ENCODE measurements around the gene NUP62CL. TPM values are rescaled to one million over a fixed set of nuclear protein-coding genes. Genes with fewer than 3 reads are reported as not detected.

Gene NUP62CL
- total RNA-seq, 1 experiment from 2014 or later: 21.1 TPM

DNA sequence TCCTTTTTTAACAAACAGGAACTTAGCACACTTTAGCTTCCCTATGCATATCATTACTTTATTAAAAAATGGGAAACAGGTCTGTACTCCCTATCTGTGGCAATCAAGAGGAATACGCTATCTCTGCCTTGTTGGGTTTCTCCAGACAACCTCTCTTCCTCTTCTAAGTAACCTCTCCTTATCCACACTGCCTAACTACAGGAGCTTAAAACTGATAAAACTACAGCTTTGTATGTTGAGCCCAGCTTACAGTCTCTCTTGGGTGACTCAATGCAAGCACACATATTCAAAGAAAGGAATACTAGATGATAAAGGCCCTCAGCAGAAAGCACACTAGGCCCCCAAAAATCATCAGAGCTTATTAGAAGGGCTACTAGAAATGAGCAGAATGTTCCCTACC, 8.9 kb downstream of the NUP62CL start:
- BruUV-seq (replicated peaks): no TSS peak
- Histone ChIP-seq H4K20me1 (ENCODE audit: insufficient read depth) (no peaks in the 10 kb centered on the region), H3K9me3 (ENCODE audit: control insufficient read depth in 1 of 2, insufficient read depth in 1 of 2, low read depth in 1 of 2, low read length in 2 of 2) (no peaks in the 10 kb centered on the region), H3K4me1 (ENCODE audit: control insufficient read depth in 1 of 2, insufficient read depth in 2 of 2, low read length in 2 of 2) (peaks cover 0 to 9% of the 10 kb centered on the region in 2 experiments; a peak in 1 of 4 replicates), H3K9me2 (ENCODE audit: insufficient read depth) (no peaks in the 10 kb centered on the region), H3K36me3 (ENCODE audit: control insufficient read depth in 1 of 2, insufficient read depth in 2 of 2, low read length in 2 of 2) (no peaks in the 10 kb centered on the region), H3K4me2 (ENCODE audit: low read length) (no peak overlapping the region), H3K27me3 (ENCODE audit: insufficient read depth, low read length) (no peaks in the 10 kb centered on the region), H3K27ac (ENCODE audit: low read depth, low read length) (no peak overlapping the region), H3K79me2 (ENCODE audit: insufficient read depth, low read length) (no peaks in the 10 kb centered on the region), H3K9ac (ENCODE audit: low read length) (no peak overlapping the region), H2AFZ (ENCODE audit: low read depth, low read length, poor library complexity, severe bottlenecking) (no peak overlapping the region), H3K4me3 (replicated peaks in 1 of 2; ENCODE audit: low read depth in 1 of 2, low read length in 2 of 2) (no peak overlapping the region)
- POLR2A ChIA-PET: no interaction called here
- intact Hi-C loops (cut with micrococcal nuclease): no loop called here
- TF ChIP-seq, protein P1, sequence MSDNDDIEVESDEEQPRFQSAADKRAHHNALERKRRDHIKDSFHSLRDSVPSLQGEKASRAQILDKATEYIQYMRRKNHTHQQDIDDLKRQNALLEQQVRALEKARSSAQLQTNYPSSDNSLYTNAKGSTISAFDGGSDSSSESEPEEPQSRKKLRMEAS (IDR thresholded peaks at IDR 0.05): no peak
- TF ChIP-seq YY1 (IDR thresholded peaks at IDR 0.05; ENCODE audit: extremely low read depth, insufficient replicate concordance, low read depth, low read length): no peak
- no peak for ATAC-seq
- DNase-seq (ENCODE audit: low read depth, low spot score): no peak
- RAD21 ChIA-PET (ENCODE audit: low non-redundant PET in 1 of 2, low total read pairs in 2 of 2, uncharacterized antibody in 2 of 2, unreplicated experiment in 2 of 2): no interaction called here
- CTCF ChIA-PET: no interaction called here

- ChIA-PET POLR2A (no interaction called here), RAD21 (ENCODE audit: low non-redundant PET in 1 of 2, low total read pairs in 2 of 2, uncharacterized antibody in 2 of 2, unreplicated experiment in 2 of 2) (no interaction called here), CTCF (no interaction called here)
- H3K9me2 ChIP-seq (ENCODE audit: insufficient read depth): no peaks in the 10 kb centered on the region
- no TSS peak for BruUV-seq (replicated peaks)
- H4K20me1 ChIP-seq (ENCODE audit: insufficient read depth): no peaks in the 10 kb centered on the region
- no peak for ATAC-seq
- no peak overlapping the region for H3K27ac ChIP-seq (ENCODE audit: low read depth, low read length)
- no peaks in the 10 kb centered on the region for H3K9me3 ChIP-seq (ENCODE audit: control insufficient read depth in 1 of 2, insufficient read depth in 1 of 2, low read depth in 1 of 2, low read length in 2 of 2)
- H3K4me2 ChIP-seq (ENCODE audit: low read length): no peak overlapping the region
- no peaks in the 10 kb centered on the region for H3K36me3 ChIP-seq (ENCODE audit: control insufficient read depth in 1 of 2, insufficient read depth in 2 of 2, low read length in 2 of 2)
- no peak overlapping the region for H3K9ac ChIP-seq (ENCODE audit: low read length)
- H3K4me1 ChIP-seq (ENCODE audit: control insufficient read depth in 1 of 2, insufficient read depth in 2 of 2, low read length in 2 of 2): no peaks in the 10 kb centered on the region
- intact Hi-C loops (cut with micrococcal nuclease): no loop called here
- no peaks in the 10 kb centered on the region for H3K79me2 ChIP-seq (ENCODE audit: insufficient read depth, low read length)
- H3K4me3 ChIP-seq (replicated peaks in 1 of 2; ENCODE audit: low read depth in 1 of 2, low read length in 2 of 2): no peak overlapping the region
- H2AFZ ChIP-seq (ENCODE audit: low read depth, low read length, poor library complexity, severe bottlenecking): no peak overlapping the region
- TF ChIP-seq, protein P2, sequence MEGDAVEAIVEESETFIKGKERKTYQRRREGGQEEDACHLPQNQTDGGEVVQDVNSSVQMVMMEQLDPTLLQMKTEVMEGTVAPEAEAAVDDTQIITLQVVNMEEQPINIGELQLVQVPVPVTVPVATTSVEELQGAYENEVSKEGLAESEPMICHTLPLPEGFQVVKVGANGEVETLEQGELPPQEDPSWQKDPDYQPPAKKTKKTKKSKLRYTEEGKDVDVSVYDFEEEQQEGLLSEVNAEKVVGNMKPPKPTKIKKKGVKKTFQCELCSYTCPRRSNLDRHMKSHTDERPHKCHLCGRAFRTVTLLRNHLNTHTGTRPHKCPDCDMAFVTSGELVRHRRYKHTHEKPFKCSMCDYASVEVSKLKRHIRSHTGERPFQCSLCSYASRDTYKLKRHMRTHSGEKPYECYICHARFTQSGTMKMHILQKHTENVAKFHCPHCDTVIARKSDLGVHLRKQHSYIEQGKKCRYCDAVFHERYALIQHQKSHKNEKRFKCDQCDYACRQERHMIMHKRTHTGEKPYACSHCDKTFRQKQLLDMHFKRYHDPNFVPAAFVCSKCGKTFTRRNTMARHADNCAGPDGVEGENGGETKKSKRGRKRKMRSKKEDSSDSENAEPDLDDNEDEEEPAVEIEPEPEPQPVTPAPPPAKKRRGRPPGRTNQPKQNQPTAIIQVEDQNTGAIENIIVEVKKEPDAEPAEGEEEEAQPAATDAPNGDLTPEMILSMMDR (IDR thresholded peaks at IDR 0.05 in 2 of 3, conservative IDR thresholded peaks at IDR 0.05 in 1 of 3; ENCODE audit: borderline replicate concordance in 1 of 3, insufficient read depth in 1 of 3, low read depth in 2 of 3, low read length in 2 of 3): no peak
- TF ChIP-seq CEBPB (IDR thresholded peaks at IDR 0.05; ENCODE audit: low read depth): no peak
- no peak for DNase-seq (ENCODE audit: low read depth, low spot score)
- H3K27me3 ChIP-seq (ENCODE audit: insufficient read depth, low read length): no peaks in the 10 kb centered on the region
Measured at GRCh38 chrX:107171369-107172102, 34.7 kb downstream of the NUP62CL start.

All from HCT116 (cell line).